Neuronal stem cell (in vitro differentiated cells): ENCODE data around the gene ARIH2.

Source experiments
- DNase-seq: peaks from one replicate; pipeline ENCODE4 v3.0.0-alpha.2; 2013; ENCODE audit warnings: low spot score
- H2AFZ ChIP-seq: one replicate; pipeline ENCODE4 v1.6.1; 2013; ENCODE audit warnings: mild to moderate bottlenecking, low read length, inconsistent platforms
- H2AK5ac ChIP-seq: 2 replicates; pipeline ENCODE4 v1.6.1; 2013; ENCODE audit warnings: low read depth, mild to moderate bottlenecking, inconsistent platforms, low read length, moderate library complexity, mixed read lengths
- H2BK120ac ChIP-seq: 2 replicates; pipeline ENCODE4 v1.6.1; 2013; ENCODE audit warnings: low read depth, mild to moderate bottlenecking, inconsistent platforms, low read length, moderate library complexity, mixed read lengths
- H2BK12ac ChIP-seq: one replicate; pipeline ENCODE4 v1.6.1; 2013; ENCODE audit warnings: low read length, inconsistent platforms
- H2BK15ac ChIP-seq: 2 replicates; pipeline ENCODE4 v1.6.1; 2013; ENCODE audit warnings: mild to moderate bottlenecking, low read length, inconsistent platforms, mixed read lengths
- H2BK5ac ChIP-seq: one replicate; pipeline ENCODE4 v1.6.1; 2013; ENCODE audit warnings: inconsistent platforms, mild to moderate bottlenecking, low read length, moderate library complexity
- H3K14ac ChIP-seq: one replicate; pipeline ENCODE4 v1.6.1; 2013; ENCODE audit warnings: low read length, inconsistent platforms
- H3K18ac ChIP-seq: 2 replicates; pipeline ENCODE4 v1.6.1; 2013; ENCODE audit warnings: low read length, inconsistent platforms
- H3K23ac ChIP-seq: 2 replicates; pipeline ENCODE4 v1.6.1; 2013; ENCODE audit warnings: low read depth, mild to moderate bottlenecking, mixed read lengths, low read length, inconsistent platforms; ENCODE audit not compliant: poor library complexity
- H3K27ac ChIP-seq: replicated peaks from 3 replicates; pipeline ENCODE4 v1.5.1; 2013; ENCODE audit warnings: low read length, inconsistent platforms
- H3K27me3 ChIP-seq, 3 experiments: 2 replicates each; pipeline ENCODE4 v1.6.1; 2013; ENCODE audit warnings: low read length in 3 of 3, mild to moderate bottlenecking in 2 of 3, inconsistent platforms in 1 of 3, low read depth in 1 of 3, mixed read lengths in 1 of 3, moderate library complexity in 1 of 3; ENCODE audit not compliant: control insufficient read depth in 3 of 3, insufficient read depth in 3 of 3
- H3K36me3 ChIP-seq, 2 donors: replicated peaks in 1 of 2; 2 replicates each; pipeline ENCODE4 v1.6.1; 2013; ENCODE audit warnings: low read length in 2 of 2; ENCODE audit not compliant: control insufficient read depth in 2 of 2, insufficient read depth in 2 of 2
- H3K4ac ChIP-seq: 2 replicates; pipeline ENCODE4 v1.6.1; 2013; ENCODE audit warnings: inconsistent platforms, mild to moderate bottlenecking, low read length, moderate library complexity
- H3K4me1 ChIP-seq, 2 donors: 1 replicate in 1 of 2; 2 replicates in 1 of 2; pipeline ENCODE4 v1.6.1; 2013; ENCODE audit warnings: low read length in 2 of 2, low read depth in 1 of 2; ENCODE audit not compliant: control insufficient read depth in 2 of 2, insufficient read depth in 1 of 2
- H3K4me2 ChIP-seq: one replicate; pipeline ENCODE4 v1.6.1; 2013; ENCODE audit warnings: mild to moderate bottlenecking, low read length, inconsistent platforms; ENCODE audit not compliant: insufficient read depth, poor library complexity, severe bottlenecking
- H3K4me3 ChIP-seq, 2 donors: 2 replicates each; pipeline ENCODE4 v1.5.1; 2013; ENCODE audit warnings: low read length in 2 of 2, mild to moderate bottlenecking in 2 of 2, inconsistent platforms in 1 of 2, moderate library complexity in 1 of 2
- H3K79me1 ChIP-seq: one replicate; pipeline ENCODE4 v1.6.1; 2013; ENCODE audit warnings: low read depth, mild to moderate bottlenecking, inconsistent platforms, low read length, moderate library complexity
- H3K9ac ChIP-seq: one replicate; pipeline ENCODE4 v1.6.1; 2013; ENCODE audit warnings: mild to moderate bottlenecking, low read depth, low read length, inconsistent platforms; ENCODE audit not compliant: poor library complexity
- H3K9me3 ChIP-seq, 2 donors: replicated peaks in 1 of 2; 2 replicates each; pipeline versions ENCODE3 to v1.6.1; 2013; ENCODE audit warnings: low read length in 2 of 2, mild to moderate bottlenecking in 2 of 2, inconsistent platforms in 1 of 2, low read depth in 1 of 2, mixed read lengths in 1 of 2, moderate library complexity in 1 of 2; ENCODE audit not compliant: control insufficient read depth in 2 of 2, insufficient read depth in 1 of 2
- H4K8ac ChIP-seq: one replicate; pipeline ENCODE4 v1.6.1; 2013; ENCODE audit warnings: low read depth, mild to moderate bottlenecking, inconsistent platforms, low read length, moderate library complexity
- H4K91ac ChIP-seq: one replicate; pipeline ENCODE4 v1.6.1; 2013; ENCODE audit warnings: low read length, low read depth, mild to moderate bottlenecking, inconsistent platforms; ENCODE audit not compliant: poor library complexity
- WGBS, 2 donors: extraction: QIAGEN DNeasy Blood & Tissue Kit; methylation state at CpG; one replicate each; pipeline ENCODE4 v1.1.7; 2013; ENCODE audit warnings: missing lambda C conversion rate in 2 of 2, mixed read lengths in 1 of 2; ENCODE audit not compliant: insufficient read length in 2 of 2, insufficient replicate concordance in 1 of 2; ENCODE audit errors: extremely low coverage in 2 of 2; 5-methylcytosine and 5-hydroxymethylcytosine counted together

The ARIH2 gene

GRCh38 chr3:49027634-49028033, 109.0 kb downstream of the ARIH2 start:
- Histone ChIP-seq H3K27ac (no peak overlapping the region), H2BK120ac (no peak overlapping the region), H2BK15ac (no peak overlapping the region), H3K23ac (no peak overlapping the region), H4K91ac (no peak overlapping the region), H3K4me2 (no peak overlapping the region), H3K4me3 (no peak overlapping the region), H3K79me1 (peaks cover 14% of the 10 kb centered on the region), H2AFZ (no peak overlapping the region), H3K18ac (no peak overlapping the region), H3K9me3 (no peaks in the 10 kb centered on the region), H2AK5ac (no peak overlapping the region), H3K14ac (no peak overlapping the region), H2BK12ac (no peak overlapping the region), H3K9ac (no peak overlapping the region), H3K36me3 (peaks cover 58 to 94% of the 10 kb centered on the region in 2 donors), H3K4me1 (peaks cover 12 to 17% of the 10 kb centered on the region in 2 donors), H4K8ac (no peak overlapping the region), H3K27me3 (no peaks in the 10 kb centered on the region), H2BK5ac (no peak overlapping the region), H3K4ac (no peak overlapping the region)
- DNase-seq = no peak
- WGBS, 2 donors = no CpG with 5 or more reads among the region's 9 CpGs

DNA sequence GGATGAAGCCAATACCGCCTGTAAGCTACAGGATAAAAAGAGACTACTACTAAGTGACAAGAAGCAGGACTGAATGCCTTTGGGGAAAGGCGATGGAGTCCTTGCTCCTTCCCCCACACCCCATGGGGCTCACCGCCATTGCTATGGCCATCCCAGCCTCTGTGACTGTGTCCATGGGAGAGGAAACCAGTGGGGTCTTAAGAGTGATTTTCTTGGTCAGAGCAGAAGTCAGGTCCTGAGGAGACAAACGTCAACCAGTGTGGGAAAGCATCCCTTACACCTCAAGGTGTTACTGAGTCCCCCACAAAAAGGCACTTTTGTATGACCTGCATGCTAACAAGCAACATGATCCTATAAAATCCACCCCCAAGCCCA, 109.6 kb downstream of the ARIH2 start:
- no peak overlapping the region for H3K4ac ChIP-seq
- H2BK120ac ChIP-seq = no peak overlapping the region
- no peak overlapping the region for H2BK15ac ChIP-seq
- peak overlapping the region; percentile 72 to 83 for H3K4me3 ChIP-seq
- no CpG with 5 or more reads among the region's 4 CpGs for WGBS, 2 donors
- H3K9me3 ChIP-seq = no peaks in the 10 kb centered on the region
- DNase-seq = no peak
- H2AFZ ChIP-seq = no peak overlapping the region
- H3K23ac ChIP-seq = no peak overlapping the region
- no peak overlapping the region for H3K27ac ChIP-seq
- H3K4me1 ChIP-seq = peaks cover 6 to 10% of the 10 kb centered on the region in 2 donors
- H3K4me2 ChIP-seq = peak overlapping the region; percentile 92
- no peak overlapping the region for H3K9ac ChIP-seq
- H3K36me3 ChIP-seq = peaks cover 60 to 94% of the 10 kb centered on the region in 2 donors
- H3K27me3 ChIP-seq = no peaks in the 10 kb centered on the region
- no peak overlapping the region for H3K14ac ChIP-seq
- no peak overlapping the region for H4K91ac ChIP-seq
- H2BK12ac ChIP-seq = no peak overlapping the region
- peak overlapping the region; percentile 35 for H2BK5ac ChIP-seq
- no peak overlapping the region for H3K18ac ChIP-seq
- no peak overlapping the region for H2AK5ac ChIP-seq
- H4K8ac ChIP-seq = no peak overlapping the region
- peaks cover 10% of the 10 kb centered on the region for H3K79me1 ChIP-seq

DNA sequence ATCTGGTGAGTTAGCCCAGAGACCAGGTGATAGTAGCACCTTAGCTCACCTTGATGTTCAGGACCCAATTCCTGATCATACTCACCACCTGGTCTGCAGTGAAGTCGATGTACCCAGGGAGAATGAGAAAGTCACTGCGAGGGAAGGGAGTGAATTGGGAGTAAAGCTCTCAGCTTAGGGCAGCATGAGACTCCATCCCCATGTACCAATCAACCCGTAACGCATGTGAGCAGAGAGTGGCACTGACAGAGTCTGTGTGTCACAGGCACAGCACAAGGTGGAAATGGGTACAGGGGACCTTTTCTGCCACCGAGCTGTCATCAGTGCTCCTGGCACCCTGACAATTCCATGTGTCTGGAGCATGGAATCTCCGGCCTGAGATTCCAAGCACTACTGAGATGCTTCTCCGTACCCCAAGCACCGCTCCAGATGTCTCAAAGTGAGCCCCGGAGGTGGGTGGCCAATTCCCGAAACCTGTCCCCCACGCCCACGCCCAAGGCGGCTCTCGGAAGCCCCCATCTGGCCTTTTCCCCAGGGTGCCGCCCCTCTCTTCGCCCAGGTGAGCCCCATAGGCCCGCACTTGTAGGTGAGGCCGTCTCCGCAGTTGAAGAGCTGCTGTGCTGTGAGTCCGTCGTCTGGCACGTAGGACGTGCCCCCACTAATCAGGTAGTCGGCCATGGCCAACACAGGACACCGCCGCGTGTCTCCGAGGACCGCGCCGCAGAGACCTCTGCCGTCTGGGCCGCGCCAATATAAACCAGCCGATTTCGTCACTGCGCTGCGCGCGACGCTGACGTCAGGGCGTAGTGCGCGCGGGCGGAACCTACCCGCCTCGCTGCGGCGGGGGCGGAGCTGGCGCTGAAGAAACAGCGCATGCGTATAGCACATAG, 110.3 kb downstream of the ARIH2 start, which contains the start of gene IMPDH2:
IMPDH2 (minus strand) TSS at position 726 of the 890 bp plus-strand sequence; CDS start at position 678, 48 bp downstream.
- no peak within 1 kb of the TSS for H4K91ac ChIP-seq
- peak within 1 kb of the TSS; percentile 35 for H2BK5ac ChIP-seq
- H3K14ac ChIP-seq = no peak within 1 kb of the TSS
- H2BK15ac ChIP-seq = no peak within 1 kb of the TSS
- peak within 1 kb of the TSS; percentile 92 for H3K4me2 ChIP-seq
- H4K8ac ChIP-seq = no peak within 1 kb of the TSS
- peaks cover 6 to 10% of the 10 kb centered on the region in 2 donors for H3K4me1 ChIP-seq
- H3K9me3 ChIP-seq = no peaks in the 10 kb centered on the region
- peaks cover 10% of the 10 kb centered on the region for H3K79me1 ChIP-seq
- H3K36me3 ChIP-seq = peaks cover 58 to 93% of the 10 kb centered on the region in 2 donors
- peak within 1 kb of the TSS; percentile 89 for H3K18ac ChIP-seq
- H2AFZ ChIP-seq = peak within 1 kb of the TSS; percentile 77
- peak within 1 kb of the TSS; percentile 72 to 83 for H3K4me3 ChIP-seq
- H3K23ac ChIP-seq = peak within 1 kb of the TSS; percentile 99
- H2AK5ac ChIP-seq = peak within 1 kb of the TSS; percentile 48
- WGBS, 2 donors = no CpG with 5 or more reads among the region's 55 CpGs
- DNase-seq = peak; percentile 88
- H2BK120ac ChIP-seq = no peak within 1 kb of the TSS
- peak within 1 kb of the TSS; percentile 97 for H3K9ac ChIP-seq
- no peaks in the 10 kb centered on the region for H3K27me3 ChIP-seq
- peak within 1 kb of the TSS; percentile 27 for H3K4ac ChIP-seq
- no peak within 1 kb of the TSS for H3K27ac ChIP-seq
- H2BK12ac ChIP-seq = no peak within 1 kb of the TSS

DNA sequence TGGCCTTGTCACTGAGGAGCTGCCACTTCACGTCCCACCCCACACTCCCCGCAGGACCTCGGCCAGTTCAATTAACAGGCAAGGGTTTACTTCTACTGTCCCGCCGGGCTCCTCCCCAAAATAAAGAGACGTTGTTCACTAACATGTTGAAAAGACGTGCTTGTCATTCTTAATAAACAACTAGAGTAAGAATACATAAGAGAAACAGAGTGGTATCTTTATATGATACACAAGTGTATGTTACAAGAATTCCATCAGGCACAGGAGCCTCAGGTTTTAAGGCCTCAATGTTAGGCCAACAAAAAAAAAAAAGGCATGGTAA, 110.9 kb downstream of the ARIH2 start:
- Histone ChIP-seq H3K4me1 (peaks cover 6 to 10% of the 10 kb centered on the region in 2 donors), H3K27me3 (no peaks in the 10 kb centered on the region), H3K4me2 (no peak overlapping the region), H3K23ac (peak overlapping the region; percentile 99), H2BK15ac (no peak overlapping the region), H3K36me3 (peaks cover 58 to 93% of the 10 kb centered on the region in 2 donors), H3K79me1 (peaks cover 9% of the 10 kb centered on the region), H3K9ac (no peak overlapping the region), H2BK120ac (no peak overlapping the region), H3K18ac (no peak overlapping the region), H4K91ac (no peak overlapping the region), H4K8ac (no peak overlapping the region), H3K4me3 (peak overlapping the region in 1 of 2 donors; percentile 72), H2AK5ac (no peak overlapping the region), H3K4ac (no peak overlapping the region), H2AFZ (peak overlapping the region; percentile 60), H3K27ac (no peak overlapping the region), H3K9me3 (no peaks in the 10 kb centered on the region), H2BK5ac (no peak overlapping the region), H3K14ac (no peak overlapping the region), H2BK12ac (no peak overlapping the region)
- no CpG with 5 or more reads among the region's 7 CpGs for WGBS, 2 donors
- DNase-seq = no peak
